DND-41 (cell line): Measurements from ENCODE around the gene TMEM132C.

Experiments used
- ATAC-seq: fragments of 200-7000 bp; cut with Tn5 transposase; 3 replicates; pipeline ENCODE4 v1.9.1; 2021; ENCODE audit warnings: low read depth; ENCODE audit not compliant: insufficient read depth
- DNase-seq: peaks from one replicate; pipeline ENCODE4 v3.0.0-alpha.2; 2020
- H2AFZ ChIP-seq: 2 replicates; pipeline ENCODE4 v1.6.0; 2012; ENCODE audit warnings: low read depth, low read length
- H3K27ac ChIP-seq: 2 replicates; pipeline ENCODE4 v1.5.1; 2012; ENCODE audit warnings: low read length, inconsistent platforms
- H3K27me3 ChIP-seq: fragments of 200-600 bp; sonication (generic); 2 replicates; pipeline ENCODE4 v1.6.0; 2012; ENCODE audit warnings: low read length, mild to moderate bottlenecking, inconsistent platforms; ENCODE audit not compliant: insufficient read depth, poor library complexity
- H3K36me3 ChIP-seq: 2 replicates; pipeline ENCODE4 v1.5.1; 2012; ENCODE audit warnings: low read length, inconsistent platforms; ENCODE audit not compliant: insufficient read depth
- H3K4me1 ChIP-seq: 2 replicates; pipeline ENCODE4 v1.5.1; 2012; ENCODE audit warnings: mild to moderate bottlenecking, low read length; ENCODE audit not compliant: insufficient read depth
- H3K4me2 ChIP-seq: 2 replicates; pipeline ENCODE4 v1.6.0; 2012; ENCODE audit warnings: mild to moderate bottlenecking, moderate library complexity, low read length, inconsistent platforms; ENCODE audit not compliant: insufficient read depth
- H3K4me3 ChIP-seq, 2 experiments: fragments of 200-600 bp in 1 of 2; shearing (Covaris generic) in 1 of 2; 2 replicates each; pipeline ENCODE4 v1.5.1; 2012 to 2016; ENCODE audit warnings: inconsistent platforms in 2 of 2, low read length in 2 of 2, mild to moderate bottlenecking in 2 of 2, low read depth in 1 of 2, moderate library complexity in 1 of 2
- H3K79me2 ChIP-seq: 2 replicates; pipeline ENCODE4 v1.6.0; 2012; ENCODE audit warnings: low read length, inconsistent platforms; ENCODE audit not compliant: insufficient read depth
- H3K9ac ChIP-seq: 2 replicates; pipeline ENCODE4 v1.6.0; 2012; ENCODE audit warnings: low read depth, mild to moderate bottlenecking, inconsistent platforms, low read length, moderate library complexity
- H3K9me3 ChIP-seq: 2 replicates; pipeline ENCODE4 v1.5.1; 2012; ENCODE audit warnings: low read length, moderate library complexity, mild to moderate bottlenecking, inconsistent platforms; ENCODE audit not compliant: insufficient read depth, severe bottlenecking
- H4K20me1 ChIP-seq: 2 replicates; pipeline ENCODE4 v1.6.0; 2012; ENCODE audit warnings: low read length; ENCODE audit not compliant: insufficient read depth
- CTCF ChIP-seq: IDR thresholded peaks from 2 replicates; pipeline ENCODE4 v1.5.1; 2012; ENCODE audit warnings: borderline replicate concordance, low read length, moderate library complexity, mild to moderate bottlenecking; ENCODE audit not compliant: poor library complexity, severe bottlenecking; ENCODE audit errors: extremely low read depth
- EZH2 ChIP-seq: IDR thresholded peaks from 3 replicates; pipeline ENCODE4 v1.6.1; 2012; ENCODE audit warnings: borderline replicate concordance, low read depth, mild to moderate bottlenecking, moderate library complexity, low read length, inconsistent platforms; ENCODE audit not compliant: severe bottlenecking

The TMEM132C gene

GRCh38 chr12:128567730-128568129 lies 300.8 kb downstream of the TMEM132C start:
- Histone ChIP-seq H3K4me2 (no peak overlapping the region), H3K79me2 (no peaks in the 10 kb centered on the region), H3K36me3 (no peaks in the 10 kb centered on the region), H3K27ac (no peak overlapping the region), H3K9me3 (peaks cover 11% of the 10 kb centered on the region), H3K4me1 (no peaks in the 10 kb centered on the region), H2AFZ (no peak overlapping the region), H4K20me1 (no peaks in the 10 kb centered on the region), H3K4me3 (no peak overlapping the region), H3K9ac (no peak overlapping the region), H3K27me3 (no peaks in the 10 kb centered on the region)
- ATAC-seq (no peak), DNase-seq (no peak)
- TF ChIP-seq CTCF (no peak), EZH2 (no peak)

- no peak overlapping the region for H3K9ac ChIP-seq
These were observed 303.5 kb downstream of the TMEM132C start for GRCh38 chr12:128570191-128571065.

GRCh38 chr12:128571906-128572810 lies 305.2 kb downstream of the TMEM132C start:
- H3K9ac ChIP-seq = no peak overlapping the region
- peaks cover 9% of the 10 kb centered on the region for H3K9me3 ChIP-seq
- no peaks in the 10 kb centered on the region for H3K27me3 ChIP-seq
- no peak overlapping the region for H2AFZ ChIP-seq
- H3K4me2 ChIP-seq = no peak overlapping the region
- TF ChIP-seq CTCF (no peak), EZH2 (no peak)
- ATAC-seq (no peak), DNase-seq (no peak)
- no peaks in the 10 kb centered on the region for H4K20me1 ChIP-seq
- no peak overlapping the region for H3K4me3 ChIP-seq
- no peaks in the 10 kb centered on the region for H3K4me1 ChIP-seq
- no peaks in the 10 kb centered on the region for H3K79me2 ChIP-seq
- H3K27ac ChIP-seq = no peak overlapping the region
- no peaks in the 10 kb centered on the region for H3K36me3 ChIP-seq

More at GRCh38 chr12:128570191-128571065, 303.5 kb downstream of the TMEM132C start:
- Histone ChIP-seq H3K27ac (no peak overlapping the region), H3K79me2 (no peaks in the 10 kb centered on the region), H3K4me3 (no peak overlapping the region), H3K4me1 (no peaks in the 10 kb centered on the region), H2AFZ (no peak overlapping the region), H4K20me1 (no peaks in the 10 kb centered on the region), H3K36me3 (no peaks in the 10 kb centered on the region), H3K4me2 (no peak overlapping the region), H3K9me3 (peaks cover 9% of the 10 kb centered on the region), H3K27me3 (no peaks in the 10 kb centered on the region)
- no peak for DNase-seq
- ATAC-seq = no peak
- TF ChIP-seq EZH2 (no peak), CTCF (no peak)
